ENCODE data around the gene KIF14.
"Not testable (repeated sequence)": the region's sequence is repeated elsewhere in the genome, so short reads cannot be mapped to it uniquely, and the experiment has no call there.

Gene KIF14

GRCh38 chr1:200590001-200590400, 30.6 kb downstream of the KIF14 start:
- TF ChIP-seq POLR2AphosphoS5 (IDR thresholded peaks at IDR 0.05; ENCODE audit: borderline replicate concordance, low read depth, low read length) (no peak), EZH2 (IDR thresholded peaks at IDR 0.05) (no peak), FOXP2 (optimal IDR thresholded peaks at IDR 0.05; ENCODE audit: control extremely low read depth, extremely low read length, insufficient read depth) (no peak)
- H3K4me3 ChIP-seq, result no peak overlapping the region
- H3K27ac ChIP-seq, result no peak overlapping the region
- H3K9ac ChIP-seq (ENCODE audit: insufficient read length), result no peak overlapping the region
- DNase-seq (ENCODE audit: low read depth, low spot score), result no peak
- peaks cover 57% of the 10 kb centered on the region for H3K36me3 ChIP-seq (ENCODE audit: insufficient read depth, low read length)
- no peaks in the 10 kb centered on the region for H3K9me3 ChIP-seq (ENCODE audit: low read depth, low read length)

GRCh38 chr1:200588698-200589097, 31.9 kb downstream of the KIF14 start:
- Histone ChIP-seq H3K27ac (no peak overlapping the region), H3K36me3 (ENCODE audit: insufficient read depth, low read length) (peaks cover 64% of the 10 kb centered on the region), H3K4me3 (no peak overlapping the region), H3K9me3 (ENCODE audit: low read depth, low read length) (no peaks in the 10 kb centered on the region), H3K9ac (ENCODE audit: insufficient read length) (no peak overlapping the region)
- no peak for TF ChIP-seq EZH2 (IDR thresholded peaks at IDR 0.05)
- TF ChIP-seq POLR2AphosphoS5 (IDR thresholded peaks at IDR 0.05; ENCODE audit: borderline replicate concordance, low read depth, low read length), result no peak
- no peak for TF ChIP-seq FOXP2 (optimal IDR thresholded peaks at IDR 0.05; ENCODE audit: control extremely low read depth, extremely low read length, insufficient read depth)
- no peak for DNase-seq (ENCODE audit: low read depth, low spot score)

DNA sequence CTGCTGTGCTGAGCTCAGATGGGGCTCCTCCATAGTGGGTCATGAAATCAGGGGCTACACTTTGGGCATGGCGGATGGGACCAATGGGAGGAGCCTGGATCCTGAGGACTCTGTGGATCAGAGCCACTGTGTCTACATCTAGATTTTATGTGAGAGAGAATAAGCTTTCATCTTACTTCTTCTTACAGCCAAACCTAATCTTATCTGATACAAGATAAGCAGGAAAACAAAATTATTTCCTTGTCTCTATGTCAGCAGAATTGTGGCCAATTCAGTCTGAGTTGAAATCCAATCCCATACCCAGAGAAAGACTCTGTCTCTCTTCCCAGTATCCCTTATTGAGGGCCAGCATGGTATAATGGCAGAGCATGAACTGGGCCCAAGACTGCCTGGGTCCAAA, 56.2 kb downstream of the KIF14 start:
- TF ChIP-seq EZH2 (IDR thresholded peaks at IDR 0.05), result no peak
- no peak for TF ChIP-seq FOXP2 (optimal IDR thresholded peaks at IDR 0.05; ENCODE audit: control extremely low read depth, extremely low read length, insufficient read depth)
- TF ChIP-seq POLR2AphosphoS5 (IDR thresholded peaks at IDR 0.05; ENCODE audit: borderline replicate concordance, low read depth, low read length), result no peak
- Histone ChIP-seq H3K9ac (ENCODE audit: insufficient read length) (no peak overlapping the region), H3K4me3 (no peak overlapping the region), H3K9me3 (ENCODE audit: low read depth, low read length) (no peaks in the 10 kb centered on the region), H3K36me3 (ENCODE audit: insufficient read depth, low read length) (peaks cover 31% of the 10 kb centered on the region), H3K27ac (no peak overlapping the region)
- no peak for DNase-seq (ENCODE audit: low read depth, low spot score)

- no peak overlapping the region for H3K9ac ChIP-seq (ENCODE audit: insufficient read length)
- H3K27ac ChIP-seq, result 0 out of 2 replicates have a peak overlapping the region, but pooled peaks have one; percentile 4
- TF ChIP-seq POLR2AphosphoS5 (IDR thresholded peaks at IDR 0.05; ENCODE audit: borderline replicate concordance, low read depth, low read length), result no peak
- no peak for TF ChIP-seq FOXP2 (optimal IDR thresholded peaks at IDR 0.05; ENCODE audit: control extremely low read depth, extremely low read length, insufficient read depth)
- no peak for TF ChIP-seq EZH2 (IDR thresholded peaks at IDR 0.05)
- H3K36me3 ChIP-seq (ENCODE audit: insufficient read depth, low read length), result peaks cover 39% of the 10 kb centered on the region
- no peak for DNase-seq (ENCODE audit: low read depth, low spot score)
- no peak overlapping the region for H3K4me3 ChIP-seq
- no peaks in the 10 kb centered on the region for H3K9me3 ChIP-seq (ENCODE audit: low read depth, low read length)
Measured at GRCh38 chr1:200561856-200562214, 58.7 kb downstream of the KIF14 start.

GRCh38 chr1:200558866-200559459, 61.6 kb downstream of the KIF14 start:
- H3K9me3 ChIP-seq (ENCODE audit: low read depth, low read length), result no peaks in the 10 kb centered on the region
- peak; percentile 24 for DNase-seq (ENCODE audit: low read depth, low spot score)
- H3K4me3 ChIP-seq, result no peak overlapping the region
- H3K36me3 ChIP-seq (ENCODE audit: insufficient read depth, low read length), result peaks cover 29% of the 10 kb centered on the region
- H3K9ac ChIP-seq (ENCODE audit: insufficient read length), result no peak overlapping the region
- TF ChIP-seq POLR2AphosphoS5 (IDR thresholded peaks at IDR 0.05; ENCODE audit: borderline replicate concordance, low read depth, low read length) (no peak), FOXP2 (optimal IDR thresholded peaks at IDR 0.05; ENCODE audit: control extremely low read depth, extremely low read length, insufficient read depth) (no peak), EZH2 (IDR thresholded peaks at IDR 0.05) (no peak)
- H3K27ac ChIP-seq, result no peak overlapping the region

- Histone ChIP-seq H3K27ac (no peak overlapping the region), H3K4me3 (no peak overlapping the region), H3K36me3 (ENCODE audit: insufficient read depth, low read length) (peaks cover 33% of the 10 kb centered on the region), H3K9ac (ENCODE audit: insufficient read length) (no peak overlapping the region), H3K9me3 (ENCODE audit: low read depth, low read length) (no peaks in the 10 kb centered on the region)
- no peak for TF ChIP-seq FOXP2 (optimal IDR thresholded peaks at IDR 0.05; ENCODE audit: control extremely low read depth, extremely low read length, insufficient read depth)
- no peak for TF ChIP-seq EZH2 (IDR thresholded peaks at IDR 0.05)
- TF ChIP-seq POLR2AphosphoS5 (IDR thresholded peaks at IDR 0.05; ENCODE audit: borderline replicate concordance, low read depth, low read length), result no peak
- no peak for DNase-seq (ENCODE audit: low read depth, low spot score)
Measured at GRCh38 chr1:200556002-200556401, 64.5 kb downstream of the KIF14 start.

- H3K36me3 ChIP-seq (ENCODE audit: insufficient read depth, low read length), result peaks cover 15% of the 10 kb centered on the region
- H3K9me3 ChIP-seq (ENCODE audit: low read depth, low read length); H3K27ac ChIP-seq; H3K9ac ChIP-seq (ENCODE audit: insufficient read length); H3K4me3 ChIP-seq; DNase-seq (ENCODE audit: low read depth, low spot score): not testable (repeated sequence)
Measured at GRCh38 chr1:200552737-200553136, 67.8 kb downstream of the KIF14 start.

DNA sequence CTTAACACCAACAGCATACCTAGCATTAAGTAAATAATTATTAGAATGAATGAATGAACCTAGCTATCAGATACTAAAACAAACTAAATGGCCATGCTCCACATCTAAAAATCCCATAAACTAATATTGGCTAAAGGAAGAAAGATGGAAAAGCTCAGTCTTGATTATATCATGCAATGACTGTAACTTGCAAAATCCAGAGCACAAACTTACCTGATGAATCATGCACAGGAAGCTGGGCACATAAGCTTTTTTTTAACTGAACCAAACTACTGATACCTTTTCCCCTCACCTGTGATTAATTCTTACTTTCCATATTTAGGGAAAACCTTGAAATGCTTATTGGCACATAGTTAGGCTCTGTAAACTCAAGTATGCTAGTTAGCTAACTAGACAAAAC, 70.2 kb downstream of the KIF14 start:
- Histone ChIP-seq H3K27ac (no peak overlapping the region), H3K9me3 (ENCODE audit: low read depth, low read length) (no peaks in the 10 kb centered on the region), H3K9ac (ENCODE audit: insufficient read length) (no peak overlapping the region), H3K36me3 (ENCODE audit: insufficient read depth, low read length) (peaks cover 8% of the 10 kb centered on the region), H3K4me3 (no peak overlapping the region)
- DNase-seq (ENCODE audit: low read depth, low spot score), result no peak
- no peak for TF ChIP-seq EZH2 (IDR thresholded peaks at IDR 0.05)
- TF ChIP-seq POLR2AphosphoS5 (IDR thresholded peaks at IDR 0.05; ENCODE audit: borderline replicate concordance, low read depth, low read length), result no peak
- no peak for TF ChIP-seq FOXP2 (optimal IDR thresholded peaks at IDR 0.05; ENCODE audit: control extremely low read depth, extremely low read length, insufficient read depth)

DNA sequence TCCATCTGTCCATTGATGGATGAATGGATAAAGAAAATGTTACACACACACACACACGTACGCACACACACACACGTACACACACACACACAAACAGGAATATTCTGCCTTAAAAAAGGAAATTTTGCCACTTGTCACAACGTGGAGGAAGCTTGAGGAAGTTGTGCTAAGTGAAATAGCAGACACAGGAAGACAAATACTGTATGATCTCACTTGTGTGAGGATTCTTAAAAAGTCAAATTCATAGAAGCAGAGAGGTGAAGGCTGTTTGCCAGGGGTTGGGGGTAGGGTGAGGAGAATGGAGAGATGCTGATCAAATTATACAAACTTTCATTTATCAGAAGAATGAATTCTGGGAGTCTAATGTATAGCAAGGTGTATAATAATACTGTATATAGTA, 73.2 kb downstream of the KIF14 start:
- Histone ChIP-seq H3K9me3 (ENCODE audit: low read depth, low read length) (no peaks in the 10 kb centered on the region), H3K36me3 (ENCODE audit: insufficient read depth, low read length) (no peaks in the 10 kb centered on the region), H3K27ac (no peak overlapping the region), H3K9ac (ENCODE audit: insufficient read length) (no peak overlapping the region), H3K4me3 (no peak overlapping the region)
- TF ChIP-seq EZH2 (IDR thresholded peaks at IDR 0.05) (no peak), POLR2AphosphoS5 (IDR thresholded peaks at IDR 0.05; ENCODE audit: borderline replicate concordance, low read depth, low read length) (no peak), FOXP2 (optimal IDR thresholded peaks at IDR 0.05; ENCODE audit: control extremely low read depth, extremely low read length, insufficient read depth) (no peak)
- DNase-seq (ENCODE audit: low read depth, low spot score), result no peak
